Esophagus squamous epithelium (tissue), 5 donors: Measurements from ENCODE around the gene PRKCE. TPM values are rescaled to one million over a fixed set of nuclear protein-coding genes. Genes with fewer than 3 reads are reported as not detected.

Source experiments
- DNase-seq: peaks from one replicate; lab custom pipeline; 2025; lab: John Stamatoyannopoulos, UW
- H3K27ac ChIP-seq, 4 donors: fragments of 200-600 bp; sonication (generic); one replicate each; pipeline ENCODE4 v1.5.1; 2016 to 2019; ENCODE audit warnings: mild to moderate bottlenecking in 1 of 4
- H3K27me3 ChIP-seq, 4 donors: fragments of 200-600 bp; sonication (generic); 1 replicate in 3 of 4; 2 replicates in 1 of 4; pipeline versions ENCODE4 v1.5.1 to v1.6.0; 2017 to 2021; ENCODE audit warnings: antibody characterized with exemption in 1 of 4
- H3K36me3 ChIP-seq, 3 donors: fragments of 200-600 bp; sonication (generic); one replicate each; pipeline ENCODE4 v1.5.1; 2016 to 2019
- H3K4me1 ChIP-seq, 3 donors: fragments of 200-600 bp; sonication (generic); one replicate each; pipeline ENCODE4 v1.5.1; 2017 to 2019
- H3K4me3 ChIP-seq, 4 donors: fragments of 200-600 bp; sonication (generic); 1 replicate in 3 of 4; 2 replicates in 1 of 4; pipeline ENCODE4 v1.5.1; 2016 to 2019; ENCODE audit warnings: mild to moderate bottlenecking in 2 of 4, moderate library complexity in 1 of 4
- H3K9me3 ChIP-seq, 3 donors: fragments of 200-600 bp; sonication (generic); one replicate each; pipeline ENCODE4 v1.5.1; 2016 to 2019
- POLR2A ChIP-seq, 4 donors: fragments of 450-650 bp; IDR thresholded peaks; one replicate each; pipeline ENCODE4 v1.6.1; 2017; ENCODE audit warnings: antibody characterized with exemption in 4 of 4, mild to moderate bottlenecking in 4 of 4, moderate library complexity in 3 of 4
- WGBS, 2 donors: methylation state at CpG; one replicate each; pipeline ENCODE4 v1.1.5; 2018; 5-methylcytosine and 5-hydroxymethylcytosine counted together
- intact Hi-C: fragments of 100-400 bp; cut with DNase I; formaldehyde crosslinking; loops from one replicate; pipeline ENCODE4 v1.15.0; 2022
- total RNA-seq, 4 donors: library from RNA; depleted of rRNA; stranded (reverse); fragments of >200 nt; gene quantifications; one replicate each; pipeline ENCODE4 v1.1.0, GENCODE V29; 2016
- TF ChIP-seq, protein P1 (sequence below), 6 experiments: fragments of 450-650 bp in 4 of 6; fragments of 200-600 bp in 2 of 6; sonication (generic) in 2 of 6; IDR thresholded peaks; one replicate each; pipeline ENCODE4 v1.5.1; 2016 to 2019; ENCODE audit warnings: antibody characterized with exemption in 6 of 6, mild to moderate bottlenecking in 4 of 6, moderate library complexity in 4 of 6
- donor health status: DM: yes; HTN: yes; CAD: no.

Gene PRKCE
- total RNA-seq, 4 donors from 2014 or later = 6.5 to 13.7 (median 9.9) TPM

DNA sequence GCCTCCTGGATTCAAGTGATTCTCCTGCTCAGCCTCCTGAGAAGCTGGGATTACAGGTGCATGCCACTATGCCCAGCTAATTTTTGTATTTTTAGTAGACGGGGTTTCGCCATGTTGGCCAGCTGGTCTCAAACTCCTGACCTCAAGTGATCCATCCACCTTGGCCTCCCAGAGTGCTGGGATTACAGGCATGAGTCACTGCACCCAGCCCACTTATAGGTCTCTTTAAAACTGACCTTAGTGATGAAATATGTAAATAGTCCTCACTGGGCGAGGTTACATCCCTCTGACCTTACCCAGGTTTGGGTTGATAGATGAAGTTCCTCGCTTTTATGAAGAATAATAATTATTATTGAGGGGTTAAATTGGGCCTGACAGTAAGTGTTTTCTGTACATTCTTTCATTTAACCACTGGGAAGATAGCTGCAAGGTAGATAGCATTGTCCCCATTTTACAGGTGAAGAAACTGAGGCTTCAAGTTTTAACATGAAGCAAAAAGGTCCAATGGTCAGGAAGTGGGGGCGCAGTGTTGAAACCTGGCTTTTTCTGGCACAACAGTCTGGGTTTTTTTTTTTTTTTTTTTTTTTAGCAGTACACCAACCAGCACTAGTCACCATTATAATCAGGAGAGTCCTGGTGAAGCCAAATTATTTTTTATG, 471.0 kb downstream of the PRKCE start:
- Histone ChIP-seq H3K27me3 (no peaks in the 10 kb centered on the region), H3K27ac (no peak overlapping the region), H3K4me3 (no peak overlapping the region), H3K9me3 (no peaks in the 10 kb centered on the region), H3K36me3 (no peaks in the 10 kb centered on the region), H3K4me1 (peaks cover 9 to 85% (median 21%) of the 10 kb centered on the region in 3 donors)
- TF ChIP-seq POLR2A (IDR thresholded peaks at IDR 0.05) = no peak
- TF ChIP-seq, protein P1, sequence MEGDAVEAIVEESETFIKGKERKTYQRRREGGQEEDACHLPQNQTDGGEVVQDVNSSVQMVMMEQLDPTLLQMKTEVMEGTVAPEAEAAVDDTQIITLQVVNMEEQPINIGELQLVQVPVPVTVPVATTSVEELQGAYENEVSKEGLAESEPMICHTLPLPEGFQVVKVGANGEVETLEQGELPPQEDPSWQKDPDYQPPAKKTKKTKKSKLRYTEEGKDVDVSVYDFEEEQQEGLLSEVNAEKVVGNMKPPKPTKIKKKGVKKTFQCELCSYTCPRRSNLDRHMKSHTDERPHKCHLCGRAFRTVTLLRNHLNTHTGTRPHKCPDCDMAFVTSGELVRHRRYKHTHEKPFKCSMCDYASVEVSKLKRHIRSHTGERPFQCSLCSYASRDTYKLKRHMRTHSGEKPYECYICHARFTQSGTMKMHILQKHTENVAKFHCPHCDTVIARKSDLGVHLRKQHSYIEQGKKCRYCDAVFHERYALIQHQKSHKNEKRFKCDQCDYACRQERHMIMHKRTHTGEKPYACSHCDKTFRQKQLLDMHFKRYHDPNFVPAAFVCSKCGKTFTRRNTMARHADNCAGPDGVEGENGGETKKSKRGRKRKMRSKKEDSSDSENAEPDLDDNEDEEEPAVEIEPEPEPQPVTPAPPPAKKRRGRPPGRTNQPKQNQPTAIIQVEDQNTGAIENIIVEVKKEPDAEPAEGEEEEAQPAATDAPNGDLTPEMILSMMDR (IDR thresholded peaks at IDR 0.05) = no peak
- DNase-seq = no peak
- 86 to 93% methylated on average over 3 to 5 of the region's 5 CpGs for WGBS, 2 donors
- intact Hi-C loops = no loop called here

DNA sequence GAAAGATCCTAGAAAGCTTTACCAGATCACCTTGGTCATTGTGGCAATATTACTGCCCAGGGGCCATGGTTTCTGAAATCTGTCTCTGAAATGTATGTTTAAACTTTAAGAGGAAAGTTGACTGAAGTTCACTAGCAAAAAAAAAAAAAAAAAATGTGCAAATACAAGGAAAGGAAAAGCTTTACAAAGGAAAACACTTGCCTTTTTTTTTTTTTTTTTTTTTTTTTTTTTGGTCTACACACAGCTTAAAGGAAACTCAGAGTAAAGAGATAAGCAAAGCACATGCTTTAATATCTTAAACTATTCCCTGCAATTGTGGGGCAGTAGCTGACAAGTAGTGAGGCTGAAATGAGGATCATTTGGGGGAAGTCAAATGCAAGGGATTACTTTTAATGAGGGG, 471.5 kb downstream of the PRKCE start:
- Histone ChIP-seq H3K4me1 (peaks cover 11 to 85% (median 20%) of the 10 kb centered on the region in 3 donors), H3K4me3 (no peak overlapping the region), H3K27ac (no peak overlapping the region), H3K9me3 (no peaks in the 10 kb centered on the region), H3K36me3 (no peaks in the 10 kb centered on the region), H3K27me3 (no peaks in the 10 kb centered on the region)
- no peak for DNase-seq
- intact Hi-C loops = no loop called here
- TF ChIP-seq POLR2A (IDR thresholded peaks at IDR 0.05) = no peak
- TF ChIP-seq, protein P1 (IDR thresholded peaks at IDR 0.05) = no peak

- Histone ChIP-seq H3K36me3 (no peaks in the 10 kb centered on the region), H3K27me3 (no peaks in the 10 kb centered on the region), H3K27ac (peak overlapping the region in 1 of 4 donors; percentile 25), H3K9me3 (no peaks in the 10 kb centered on the region), H3K4me1 (peaks cover 8 to 80% (median 11%) of the 10 kb centered on the region in 3 donors), H3K4me3 (no peak overlapping the region)
- WGBS, 2 donors = 45 to 50% methylated on average over 4 of the region's 4 CpGs
- TF ChIP-seq POLR2A (IDR thresholded peaks at IDR 0.05) = no peak
- TF ChIP-seq, protein P1 (IDR thresholded peaks at IDR 0.05) = no peak
- DNase-seq = no peak
- intact Hi-C loops = no loop called here
Observed at GRCh38 chr2:46125798-46126197, 474.3 kb downstream of the PRKCE start.

DNA sequence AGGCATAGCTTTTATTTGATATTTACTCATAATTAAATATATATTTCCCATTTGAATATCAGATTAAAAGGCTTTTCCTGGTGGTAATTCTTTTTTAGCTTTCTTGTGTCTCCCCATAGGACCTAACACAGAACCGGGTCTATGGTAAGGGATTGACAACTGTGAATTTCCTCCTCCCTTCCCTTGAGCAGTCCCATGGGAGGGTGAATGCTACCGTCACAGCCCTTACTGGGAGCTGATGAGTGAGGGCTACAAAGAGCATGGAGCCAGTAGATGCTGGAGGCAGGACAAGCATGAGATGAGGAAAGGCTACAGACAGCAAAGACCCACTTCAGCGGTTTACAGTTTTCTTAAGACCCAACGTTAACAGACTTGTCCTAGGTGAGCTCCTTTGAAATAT, 475.1 kb downstream of the PRKCE start:
- Histone ChIP-seq H3K27ac (no peak overlapping the region), H3K27me3 (no peaks in the 10 kb centered on the region), H3K4me3 (no peak overlapping the region), H3K9me3 (no peaks in the 10 kb centered on the region), H3K4me1 (peaks cover 8 to 72% (median 11%) of the 10 kb centered on the region in 3 donors), H3K36me3 (no peaks in the 10 kb centered on the region)
- TF ChIP-seq POLR2A (IDR thresholded peaks at IDR 0.05) = no peak
- TF ChIP-seq, protein P1 (IDR thresholded peaks at IDR 0.05) = no peak
- intact Hi-C loops = no loop called here
- DNase-seq = no peak
- WGBS, 2 donors = 82 to 94% methylated on average over 4 of the region's 4 CpGs

GRCh38 chr2:46127176-46127575, 475.7 kb downstream of the PRKCE start:
- TF ChIP-seq POLR2A (IDR thresholded peaks at IDR 0.05) = no peak
- TF ChIP-seq, protein P1 (IDR thresholded peaks at IDR 0.05) = no peak
- H3K36me3 ChIP-seq = no peaks in the 10 kb centered on the region
- no peaks in the 10 kb centered on the region for H3K27me3 ChIP-seq
- H3K27ac ChIP-seq = no peak overlapping the region
- intact Hi-C loops = no loop called here
- 63 to 75% methylated on average over 3 of the region's 3 CpGs for WGBS, 2 donors
- H3K4me1 ChIP-seq = peaks cover 8 to 66% (median 11%) of the 10 kb centered on the region in 3 donors
- DNase-seq = no peak
- H3K9me3 ChIP-seq = no peaks in the 10 kb centered on the region
- no peak overlapping the region for H3K4me3 ChIP-seq
